ENCODE data around the gene LHX4. TPM values are rescaled to one million over a fixed set of nuclear protein-coding genes. Genes with fewer than 3 reads are reported as not detected.

The LHX4 gene
- total and polyA plus RNA-seq, 2 donors from 2014 or later: 0.37 TPM; not detected in 1

- intact Hi-C loops (cut with DNase I): no loop called here
- no peaks in the 10 kb centered on the region for H3K36me3 ChIP-seq (ENCODE audit: control insufficient read depth in 2 of 3, insufficient read depth in 3 of 3, low read length in 3 of 3)
- DNase-seq (peak in 1 of 5 donors; percentile 30), FAIRE-seq (no peak)
- no peak overlapping the region for H3K9ac ChIP-seq (ENCODE audit: low read length in 3 of 3)
- TF ChIP-seq, protein P1, sequence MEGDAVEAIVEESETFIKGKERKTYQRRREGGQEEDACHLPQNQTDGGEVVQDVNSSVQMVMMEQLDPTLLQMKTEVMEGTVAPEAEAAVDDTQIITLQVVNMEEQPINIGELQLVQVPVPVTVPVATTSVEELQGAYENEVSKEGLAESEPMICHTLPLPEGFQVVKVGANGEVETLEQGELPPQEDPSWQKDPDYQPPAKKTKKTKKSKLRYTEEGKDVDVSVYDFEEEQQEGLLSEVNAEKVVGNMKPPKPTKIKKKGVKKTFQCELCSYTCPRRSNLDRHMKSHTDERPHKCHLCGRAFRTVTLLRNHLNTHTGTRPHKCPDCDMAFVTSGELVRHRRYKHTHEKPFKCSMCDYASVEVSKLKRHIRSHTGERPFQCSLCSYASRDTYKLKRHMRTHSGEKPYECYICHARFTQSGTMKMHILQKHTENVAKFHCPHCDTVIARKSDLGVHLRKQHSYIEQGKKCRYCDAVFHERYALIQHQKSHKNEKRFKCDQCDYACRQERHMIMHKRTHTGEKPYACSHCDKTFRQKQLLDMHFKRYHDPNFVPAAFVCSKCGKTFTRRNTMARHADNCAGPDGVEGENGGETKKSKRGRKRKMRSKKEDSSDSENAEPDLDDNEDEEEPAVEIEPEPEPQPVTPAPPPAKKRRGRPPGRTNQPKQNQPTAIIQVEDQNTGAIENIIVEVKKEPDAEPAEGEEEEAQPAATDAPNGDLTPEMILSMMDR (IDR thresholded peaks at IDR 0.05; ENCODE audit: borderline replicate concordance, extremely low read depth, insufficient read depth): no peak
- H3K27me3 ChIP-seq (ENCODE audit: control insufficient read depth, insufficient read depth, low read length): peaks cover 65% of the 10 kb centered on the region
- no peak overlapping the region for H3K27ac ChIP-seq (ENCODE audit: low read depth in 2 of 2, low read length in 2 of 2)
- H3K9me3 ChIP-seq (ENCODE audit: control insufficient read depth in 2 of 3, insufficient read depth in 1 of 3, low read length in 3 of 3): no peaks in the 10 kb centered on the region
- no peak overlapping the region for H3K4me3 ChIP-seq (ENCODE audit: low read length in 3 of 3)
- peaks cover 0 to 16% (median 13%) of the 10 kb centered on the region in 3 donors for H3K4me1 ChIP-seq (ENCODE audit: control insufficient read depth in 2 of 3, insufficient read depth in 2 of 3, low read depth in 1 of 3, low read length in 3 of 3)
Measured at GRCh38 chr1:180237869-180238476, 7.9 kb downstream of the LHX4 start.

DNA sequence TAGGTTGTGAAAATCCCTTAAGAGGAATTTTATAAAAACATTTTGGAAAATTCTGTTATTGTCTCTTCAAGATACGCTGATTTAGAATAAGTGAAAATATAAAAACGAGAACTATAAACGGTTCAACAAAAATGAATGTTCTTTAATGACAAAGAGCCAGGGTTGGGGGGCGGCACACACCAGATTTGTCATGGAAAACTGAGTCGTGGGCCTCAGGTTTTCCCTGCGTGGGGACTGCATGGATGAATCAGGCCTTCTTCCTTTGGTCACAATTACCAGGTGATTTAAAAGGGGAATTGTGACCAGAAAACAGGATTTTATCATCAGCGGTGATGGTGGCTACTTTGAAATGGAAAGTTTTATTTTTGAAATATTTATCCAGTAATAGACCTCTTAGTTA lies 8.6 kb downstream of the LHX4 start:
- H3K9me3 ChIP-seq (ENCODE audit: control insufficient read depth in 2 of 3, insufficient read depth in 1 of 3, low read length in 3 of 3): no peaks in the 10 kb centered on the region
- H3K27me3 ChIP-seq (ENCODE audit: control insufficient read depth, insufficient read depth, low read length): peaks cover 64% of the 10 kb centered on the region
- FAIRE-seq (no peak), DNase-seq (no peak)
- H3K9ac ChIP-seq (ENCODE audit: low read length in 3 of 3): no peak overlapping the region
- no peak overlapping the region for H3K4me3 ChIP-seq (ENCODE audit: low read length in 3 of 3)
- peaks cover 0 to 13% (median 12%) of the 10 kb centered on the region in 3 donors for H3K4me1 ChIP-seq (ENCODE audit: control insufficient read depth in 2 of 3, insufficient read depth in 2 of 3, low read depth in 1 of 3, low read length in 3 of 3)
- H3K36me3 ChIP-seq (ENCODE audit: control insufficient read depth in 2 of 3, insufficient read depth in 3 of 3, low read length in 3 of 3): no peaks in the 10 kb centered on the region
- no peak overlapping the region for H3K27ac ChIP-seq (ENCODE audit: low read depth in 2 of 2, low read length in 2 of 2)
- intact Hi-C loops (cut with DNase I): no loop called here
- TF ChIP-seq, protein P1 (IDR thresholded peaks at IDR 0.05; ENCODE audit: borderline replicate concordance, extremely low read depth, insufficient read depth): no peak

GRCh38 chr1:180239145-180240096 lies 9.4 kb downstream of the LHX4 start:
- Histone ChIP-seq H3K4me1 (ENCODE audit: control insufficient read depth in 2 of 3, insufficient read depth in 2 of 3, low read depth in 1 of 3, low read length in 3 of 3) (peaks cover 0 to 10% (median 8%) of the 10 kb centered on the region in 3 donors), H3K27ac (ENCODE audit: low read depth in 2 of 2, low read length in 2 of 2) (no peak overlapping the region), H3K9ac (ENCODE audit: low read length in 3 of 3) (no peak overlapping the region), H3K36me3 (ENCODE audit: control insufficient read depth in 2 of 3, insufficient read depth in 3 of 3, low read length in 3 of 3) (no peaks in the 10 kb centered on the region), H3K9me3 (ENCODE audit: control insufficient read depth in 2 of 3, insufficient read depth in 1 of 3, low read length in 3 of 3) (no peaks in the 10 kb centered on the region), H3K4me3 (ENCODE audit: low read length in 3 of 3) (no peak overlapping the region), H3K27me3 (ENCODE audit: control insufficient read depth, insufficient read depth, low read length) (peaks cover 57% of the 10 kb centered on the region)
- no peak for FAIRE-seq
- peak in 1 of 5 donors; percentile 15 for DNase-seq
- intact Hi-C loops (cut with DNase I): no loop called here
- TF ChIP-seq, protein P1 (IDR thresholded peaks at IDR 0.05; ENCODE audit: borderline replicate concordance, extremely low read depth, insufficient read depth): no peak
